GM12875 (cell line): ENCODE measurements around the gene PPP1R14B.

ENCODE experiments used
- H3K4me3 ChIP-seq: one replicate; pipeline ENCODE4 v1.5.1; 2011; ENCODE audit warnings: low read depth, low read length, control low read depth
- TF ChIP-seq, protein P1 (sequence below): IDR thresholded peaks from 2 replicates; pipeline ENCODE4 v1.5.1; 2011; ENCODE audit warnings: low read depth, mild to moderate bottlenecking, control low read depth, inconsistent platforms, low read length, moderate library complexity, borderline replicate concordance; ENCODE audit not compliant: insufficient read depth

PPP1R14B gene

DNA sequence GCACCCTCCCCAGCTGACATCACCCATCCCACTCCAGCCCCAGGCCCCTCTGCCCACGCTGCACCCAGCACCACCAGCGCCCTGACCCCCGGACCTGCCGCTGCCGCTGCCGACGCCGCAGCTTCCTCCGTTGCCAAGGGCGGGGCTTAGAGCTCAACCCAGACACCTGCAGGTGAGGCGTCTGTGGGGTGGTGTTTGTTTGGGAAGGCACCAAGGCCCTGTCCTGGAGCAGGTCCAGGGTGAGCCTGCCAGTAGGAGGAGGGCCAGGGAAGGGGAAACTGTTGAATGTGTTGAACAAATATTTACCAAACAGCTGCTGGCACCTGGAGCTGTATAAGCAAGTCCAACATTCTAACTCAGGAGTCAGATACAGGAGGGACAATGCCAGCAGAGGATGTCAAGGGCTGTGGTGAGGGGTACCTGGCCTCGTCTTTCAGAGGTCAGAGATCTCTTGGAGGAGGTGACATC, 9.2 kb downstream of the PPP1R14B start:
- TF ChIP-seq, protein P1, sequence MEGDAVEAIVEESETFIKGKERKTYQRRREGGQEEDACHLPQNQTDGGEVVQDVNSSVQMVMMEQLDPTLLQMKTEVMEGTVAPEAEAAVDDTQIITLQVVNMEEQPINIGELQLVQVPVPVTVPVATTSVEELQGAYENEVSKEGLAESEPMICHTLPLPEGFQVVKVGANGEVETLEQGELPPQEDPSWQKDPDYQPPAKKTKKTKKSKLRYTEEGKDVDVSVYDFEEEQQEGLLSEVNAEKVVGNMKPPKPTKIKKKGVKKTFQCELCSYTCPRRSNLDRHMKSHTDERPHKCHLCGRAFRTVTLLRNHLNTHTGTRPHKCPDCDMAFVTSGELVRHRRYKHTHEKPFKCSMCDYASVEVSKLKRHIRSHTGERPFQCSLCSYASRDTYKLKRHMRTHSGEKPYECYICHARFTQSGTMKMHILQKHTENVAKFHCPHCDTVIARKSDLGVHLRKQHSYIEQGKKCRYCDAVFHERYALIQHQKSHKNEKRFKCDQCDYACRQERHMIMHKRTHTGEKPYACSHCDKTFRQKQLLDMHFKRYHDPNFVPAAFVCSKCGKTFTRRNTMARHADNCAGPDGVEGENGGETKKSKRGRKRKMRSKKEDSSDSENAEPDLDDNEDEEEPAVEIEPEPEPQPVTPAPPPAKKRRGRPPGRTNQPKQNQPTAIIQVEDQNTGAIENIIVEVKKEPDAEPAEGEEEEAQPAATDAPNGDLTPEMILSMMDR = no peak
- no peak overlapping the region for H3K4me3 ChIP-seq

DNA sequence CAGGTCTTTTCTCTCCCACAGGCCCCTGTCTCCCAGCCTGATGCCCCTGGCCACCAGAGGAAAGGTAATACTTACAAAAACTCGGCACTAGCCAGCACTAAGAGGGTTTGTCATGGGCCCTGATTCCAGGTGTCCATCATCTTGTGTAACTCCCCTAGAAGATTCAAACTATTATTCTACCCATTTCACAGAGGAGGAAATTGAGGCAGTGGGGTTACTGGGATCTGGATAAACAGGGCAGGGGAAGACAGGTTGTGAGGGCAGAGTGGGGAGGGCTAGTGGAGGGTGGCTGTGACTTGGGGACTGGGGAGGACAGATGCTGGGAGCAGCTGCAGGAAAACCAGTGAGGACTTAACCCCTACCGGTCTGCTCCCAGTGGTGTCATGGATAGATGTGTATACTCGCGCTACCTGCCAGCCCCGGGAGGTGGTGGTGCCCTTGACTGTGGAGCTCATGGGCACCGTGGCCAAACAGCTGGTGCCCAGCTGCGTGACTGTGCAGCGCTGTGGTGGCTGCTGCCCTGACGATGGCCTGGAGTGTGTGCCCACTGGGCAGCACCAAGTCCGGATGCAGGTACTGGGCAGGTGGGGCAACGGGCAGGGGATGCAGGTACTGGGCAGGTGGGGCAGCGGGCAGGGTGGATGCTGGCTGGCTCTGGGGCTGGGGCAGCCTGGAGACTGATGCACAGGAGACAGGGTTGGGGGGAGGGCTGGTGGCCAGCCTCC, 11.1 kb downstream of the PPP1R14B start:
- TF ChIP-seq, protein P1 = no peak
- H3K4me3 ChIP-seq = peak overlapping the region; percentile 65

DNA sequence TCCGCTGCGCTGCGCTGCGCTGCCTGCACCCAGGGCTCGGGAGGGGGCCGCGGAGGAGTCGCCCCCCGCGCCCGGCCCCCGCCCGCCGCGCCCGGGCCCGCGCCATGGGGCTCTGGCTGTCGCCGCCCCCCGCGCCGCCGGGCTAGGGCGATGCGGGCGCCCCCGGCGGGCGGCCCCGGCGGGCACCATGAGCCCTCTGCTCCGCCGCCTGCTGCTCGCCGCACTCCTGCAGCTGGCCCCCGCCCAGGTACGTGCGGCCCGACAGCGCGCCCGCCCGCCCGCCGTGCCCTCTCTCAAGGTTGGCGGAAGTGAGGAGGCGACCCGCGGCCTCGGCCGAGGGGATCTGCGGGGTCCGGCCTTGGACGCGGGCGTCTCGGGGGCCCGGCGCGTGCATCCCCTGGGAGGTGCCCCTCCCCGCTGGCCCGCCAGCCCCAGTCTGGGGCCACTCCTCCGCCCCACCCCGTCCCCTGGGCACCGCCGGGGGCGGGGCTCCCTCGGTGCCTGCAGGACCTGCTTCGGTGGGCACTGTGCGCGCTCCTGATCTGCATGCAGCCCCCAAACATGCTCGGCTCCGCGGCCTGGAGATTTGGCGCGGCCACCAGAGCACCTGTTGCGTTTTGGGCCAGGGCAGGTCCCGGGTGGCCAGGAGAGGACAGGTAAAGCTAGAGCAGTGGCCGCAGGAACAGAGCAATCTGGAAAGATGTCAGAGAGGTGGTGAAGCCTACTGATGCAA, 11.9 kb downstream of the PPP1R14B start:
- TF ChIP-seq, protein P1 = no peak

DNA sequence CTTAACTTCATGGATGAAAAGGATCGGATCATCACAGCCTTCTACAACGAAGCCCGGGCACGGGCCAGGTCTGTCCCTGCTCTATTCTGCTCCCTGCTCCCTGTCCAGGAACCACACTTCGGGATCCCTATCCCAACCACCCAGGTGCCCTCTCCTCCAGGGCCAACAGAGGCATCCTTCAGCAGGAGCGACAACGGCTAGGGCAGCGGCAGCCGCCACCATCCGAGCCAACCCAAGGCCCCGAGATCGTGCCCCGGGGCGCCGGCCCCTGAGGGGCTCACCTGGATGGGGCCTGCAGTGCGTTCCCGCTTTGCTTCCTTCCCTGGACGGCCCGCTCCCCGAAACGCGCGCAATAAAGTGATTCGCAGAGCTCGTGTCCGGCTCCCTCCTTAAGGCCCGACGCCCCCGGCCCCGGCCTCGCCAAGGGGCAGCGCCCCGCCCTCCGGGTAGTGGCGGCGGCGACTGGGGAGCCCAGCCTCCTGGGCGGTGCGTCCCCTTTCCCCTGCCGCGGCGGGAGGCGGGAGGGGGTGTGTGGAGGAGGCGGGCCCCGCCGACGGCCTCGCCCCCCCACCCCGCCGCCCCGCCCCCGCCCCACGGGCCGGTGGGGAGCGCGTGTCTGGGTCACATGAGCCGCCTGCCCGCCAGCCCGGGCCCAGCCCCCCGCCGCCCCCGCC, 12.7 kb downstream of the PPP1R14B start, which contains the start of gene VEGFB:
TSS of gene VEGFB (plus strand) at position 672 of the 674 bp plus-strand sequence. CDS start 250 bp downstream, outside the sequence.
- H3K4me3 ChIP-seq = peak within 1 kb of the TSS; percentile 65
- TF ChIP-seq, protein P1 = no peak

More for the DNA sequence above, 11.9 kb downstream of the PPP1R14B start:
- peak overlapping the region; percentile 65 for H3K4me3 ChIP-seq

DNA sequence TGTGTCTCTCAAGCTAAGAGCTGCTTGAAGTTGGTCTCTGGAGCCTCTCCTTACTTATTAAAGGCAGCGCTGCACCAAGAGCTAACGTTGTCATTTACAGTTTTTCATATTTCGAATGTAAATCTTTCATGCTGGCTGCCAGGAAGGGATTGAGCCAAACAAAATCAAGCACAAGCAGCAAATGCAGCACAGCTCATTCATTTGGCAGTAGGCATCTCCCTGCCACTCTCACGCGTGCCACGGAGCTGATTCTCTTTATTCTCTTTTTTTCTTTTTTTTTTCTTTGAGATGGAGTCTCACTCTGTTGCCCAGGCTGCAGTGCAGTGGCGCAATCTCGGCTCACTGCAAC, 13.8 kb downstream of the PPP1R14B start:
- no peak overlapping the region for H3K4me3 ChIP-seq
- TF ChIP-seq, protein P1 = no peak

DNA sequence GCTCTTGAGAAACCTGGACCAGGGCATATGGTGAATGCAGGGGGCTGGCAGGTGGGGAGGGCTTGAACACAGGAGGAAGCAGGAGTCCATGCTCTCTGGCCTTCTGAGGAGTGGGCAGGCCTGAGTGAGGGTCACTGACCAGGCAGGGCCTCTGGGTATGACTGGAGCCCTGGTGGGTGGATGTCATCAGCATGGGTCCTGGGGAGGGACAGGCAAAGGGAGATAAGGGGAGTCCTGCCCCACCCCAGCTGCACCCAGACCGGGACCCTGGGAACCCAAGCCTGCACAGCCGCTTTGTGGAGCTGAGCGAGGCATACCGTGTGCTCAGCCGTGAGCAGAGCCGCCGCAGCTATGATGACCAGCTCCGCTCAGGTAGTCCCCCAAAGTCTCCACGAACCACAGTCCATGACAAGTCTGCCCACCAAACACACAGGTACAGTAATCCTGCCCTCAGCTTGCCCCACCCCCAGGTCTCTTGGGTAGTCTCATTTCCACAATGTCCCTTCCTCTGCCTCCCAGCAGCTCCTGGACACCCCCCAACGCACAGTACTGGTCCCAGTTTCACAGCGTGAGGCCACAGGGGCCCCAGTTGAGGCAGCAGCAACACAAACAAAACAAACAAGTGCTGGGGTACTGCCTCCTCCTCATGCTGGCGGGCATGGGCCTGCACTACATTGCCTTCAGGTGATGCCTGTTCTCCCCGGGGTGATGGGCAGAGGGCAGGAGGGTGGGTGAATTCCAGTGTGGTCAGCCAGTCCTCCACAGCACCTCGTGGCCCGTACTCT, 14.4 kb downstream of the PPP1R14B start:
- TF ChIP-seq, protein P1 = no peak
- no peak overlapping the region for H3K4me3 ChIP-seq
